Brain microvascular endothelial cell (primary cell): ENCODE measurements around the gene MDM2.

Experiments used
- DNase-seq: peaks from one replicate; pipeline ENCODE4 v3.0.0-alpha.2; 2020
- H3K27ac ChIP-seq: fragments of 250-450 bp; sonication (Bioruptor Pico); 2 replicates; pipeline ENCODE4 v1.5.1; 2020; ENCODE audit warnings: mild to moderate bottlenecking, moderate library complexity
- H3K27me3 ChIP-seq: fragments of 250-450 bp; sonication (Bioruptor Pico); replicated peaks from 2 replicates; pipeline ENCODE4 v1.5.1; 2020; ENCODE audit warnings: mild to moderate bottlenecking
- H3K36me3 ChIP-seq: fragments of 250-450 bp; sonication (Bioruptor Pico); replicated peaks from 2 replicates; pipeline ENCODE4 v1.5.1; 2020; ENCODE audit warnings: mild to moderate bottlenecking
- H3K4me3 ChIP-seq: 2 replicates; pipeline ENCODE4 v1.5.1; 2011; ENCODE audit warnings: low read depth, mild to moderate bottlenecking, control low read depth, low read length, moderate library complexity
- in situ Hi-C: cut with HindIII; loops from 2 replicates; pipeline ENCODE4 v1.10.0; 2017; ENCODE audit warnings: low sequenced_read_pairs, low pct_ligation_motif_present
- TF ChIP-seq, protein P1 (sequence below): IDR thresholded peaks from 2 replicates; pipeline ENCODE4 v1.5.1; 2011; ENCODE audit warnings: low read depth, mild to moderate bottlenecking, moderate library complexity, low read length, control low read depth, inconsistent platforms; ENCODE audit errors: missing control alignments

The MDM2 gene

DNA sequence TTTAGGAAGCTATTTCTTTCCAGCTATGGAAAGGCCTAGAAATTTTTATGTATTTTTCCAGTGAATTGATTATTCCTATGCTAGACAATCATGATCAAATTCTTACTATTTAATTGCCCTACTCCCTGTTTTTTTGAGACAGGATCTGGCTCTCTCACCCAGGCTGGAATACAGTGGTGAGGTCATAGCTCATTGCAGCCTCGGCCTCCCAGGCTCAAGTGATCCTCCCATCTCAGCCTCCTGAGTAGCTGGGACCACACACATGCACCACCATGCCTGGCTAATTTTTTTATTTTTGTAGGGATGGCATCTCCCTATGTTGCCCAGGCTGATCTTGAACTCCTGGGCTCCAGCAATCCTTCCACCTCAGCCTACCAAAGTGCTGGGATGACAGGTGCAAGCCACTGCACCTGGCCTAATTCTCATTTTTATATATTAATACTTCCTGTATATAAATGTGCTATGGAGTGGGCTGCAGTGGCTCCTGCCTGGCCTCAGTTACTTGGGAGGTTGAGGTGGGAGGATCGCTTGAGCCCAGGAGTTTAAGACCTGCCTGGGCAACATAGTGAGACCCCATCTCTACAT lies 16.0 kb upstream of the MDM2 start:
- TF ChIP-seq, protein P1, sequence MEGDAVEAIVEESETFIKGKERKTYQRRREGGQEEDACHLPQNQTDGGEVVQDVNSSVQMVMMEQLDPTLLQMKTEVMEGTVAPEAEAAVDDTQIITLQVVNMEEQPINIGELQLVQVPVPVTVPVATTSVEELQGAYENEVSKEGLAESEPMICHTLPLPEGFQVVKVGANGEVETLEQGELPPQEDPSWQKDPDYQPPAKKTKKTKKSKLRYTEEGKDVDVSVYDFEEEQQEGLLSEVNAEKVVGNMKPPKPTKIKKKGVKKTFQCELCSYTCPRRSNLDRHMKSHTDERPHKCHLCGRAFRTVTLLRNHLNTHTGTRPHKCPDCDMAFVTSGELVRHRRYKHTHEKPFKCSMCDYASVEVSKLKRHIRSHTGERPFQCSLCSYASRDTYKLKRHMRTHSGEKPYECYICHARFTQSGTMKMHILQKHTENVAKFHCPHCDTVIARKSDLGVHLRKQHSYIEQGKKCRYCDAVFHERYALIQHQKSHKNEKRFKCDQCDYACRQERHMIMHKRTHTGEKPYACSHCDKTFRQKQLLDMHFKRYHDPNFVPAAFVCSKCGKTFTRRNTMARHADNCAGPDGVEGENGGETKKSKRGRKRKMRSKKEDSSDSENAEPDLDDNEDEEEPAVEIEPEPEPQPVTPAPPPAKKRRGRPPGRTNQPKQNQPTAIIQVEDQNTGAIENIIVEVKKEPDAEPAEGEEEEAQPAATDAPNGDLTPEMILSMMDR, result no peak
- no peak for DNase-seq
- no peaks in the 10 kb centered on the region for H3K27me3 ChIP-seq

DNA sequence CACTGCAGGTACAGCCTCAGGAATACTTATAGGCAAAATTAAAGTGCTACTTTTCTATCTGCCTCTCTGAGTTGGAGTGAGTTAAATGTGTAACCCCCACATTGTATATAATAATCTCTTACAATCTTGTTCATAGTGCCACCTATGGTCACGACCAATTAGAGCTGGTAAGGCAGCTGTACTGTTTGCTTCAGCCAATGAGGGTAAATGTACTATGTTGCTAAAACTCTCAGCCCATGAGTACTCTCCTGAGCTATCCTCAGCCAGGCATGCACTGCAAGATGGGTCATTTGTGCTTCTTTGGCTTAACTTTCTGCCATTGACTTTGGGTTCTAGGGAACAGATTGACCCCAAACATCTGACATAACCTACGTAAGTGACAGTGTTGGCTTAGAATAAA lies 15.0 kb upstream of the MDM2 start:
- in situ Hi-C loops, result no loop called here
- DNase-seq, result peak; percentile 51
- Histone ChIP-seq H3K4me3 (no peak overlapping the region), H3K27ac (no peak overlapping the region), H3K36me3 (no peaks in the 10 kb centered on the region), H3K27me3 (no peaks in the 10 kb centered on the region)
- TF ChIP-seq, protein P1, result no peak

More for the DNA sequence above, 16.0 kb upstream of the MDM2 start:
- Histone ChIP-seq H3K27ac (no peak overlapping the region), H3K4me3 (no peak overlapping the region), H3K36me3 (no peaks in the 10 kb centered on the region)
- in situ Hi-C loops, result no loop called here

DNA sequence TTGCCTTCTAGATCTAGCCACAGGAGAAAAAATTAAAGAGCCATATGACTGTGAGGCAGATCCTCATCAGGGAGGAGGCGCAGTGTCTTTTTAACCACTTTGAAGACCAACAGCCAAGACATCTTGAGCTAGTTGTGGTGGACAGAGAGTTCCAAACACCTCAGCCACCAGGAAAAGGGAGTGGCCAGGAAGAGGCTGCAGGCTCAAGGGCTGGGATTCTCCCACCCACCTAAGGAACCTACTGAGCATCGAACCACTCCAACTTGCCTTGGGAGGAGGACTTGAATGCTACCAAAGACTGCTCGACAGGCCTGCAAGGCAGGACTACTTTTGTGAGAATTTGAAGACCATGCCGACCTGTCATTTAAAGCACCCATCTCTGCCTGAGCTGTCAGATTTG lies 14.5 kb upstream of the MDM2 start:
- Histone ChIP-seq H3K27me3 (no peaks in the 10 kb centered on the region), H3K4me3 (no peak overlapping the region), H3K27ac (no peak overlapping the region), H3K36me3 (no peaks in the 10 kb centered on the region)
- DNase-seq, result no peak
- TF ChIP-seq, protein P1, result no peak
- in situ Hi-C loops, result no loop called here

DNA sequence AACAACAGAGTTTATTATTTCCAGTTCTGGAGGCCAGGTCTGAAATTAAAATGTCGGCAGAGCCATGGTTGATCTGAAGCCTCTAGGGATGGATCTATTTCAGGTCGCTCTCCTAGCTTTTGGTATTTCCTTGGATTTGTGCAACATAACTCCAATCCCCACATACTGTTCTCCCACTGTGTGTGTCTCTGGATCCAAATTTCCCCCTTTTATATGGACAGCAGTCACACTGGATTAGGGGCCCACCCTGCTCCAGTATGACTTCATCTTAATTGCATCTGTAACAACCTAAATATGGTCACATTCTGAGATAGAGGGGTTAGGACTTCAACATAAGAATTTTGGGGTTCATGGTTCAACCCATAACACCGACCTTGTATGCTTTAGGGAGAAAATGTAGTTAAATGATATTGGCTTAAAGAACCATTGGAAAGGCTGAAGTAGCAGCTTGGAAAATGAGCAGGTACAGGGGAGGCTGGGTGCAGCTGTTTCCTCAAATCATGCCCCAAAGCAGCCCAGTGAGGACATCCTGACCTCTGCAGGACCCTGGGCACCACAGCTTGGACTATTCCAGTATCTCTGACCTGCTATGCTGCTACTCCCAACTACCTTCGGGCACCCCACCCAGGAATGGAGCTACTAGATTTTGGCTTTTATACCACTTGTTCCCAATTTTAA lies 13.9 kb upstream of the MDM2 start:
- no peaks in the 10 kb centered on the region for H3K36me3 ChIP-seq
- no peak for DNase-seq
- H3K27ac ChIP-seq, result no peak overlapping the region
- H3K4me3 ChIP-seq, result no peak overlapping the region
- in situ Hi-C loops, result no loop called here
- H3K27me3 ChIP-seq, result no peaks in the 10 kb centered on the region
- TF ChIP-seq, protein P1, result no peak

DNA sequence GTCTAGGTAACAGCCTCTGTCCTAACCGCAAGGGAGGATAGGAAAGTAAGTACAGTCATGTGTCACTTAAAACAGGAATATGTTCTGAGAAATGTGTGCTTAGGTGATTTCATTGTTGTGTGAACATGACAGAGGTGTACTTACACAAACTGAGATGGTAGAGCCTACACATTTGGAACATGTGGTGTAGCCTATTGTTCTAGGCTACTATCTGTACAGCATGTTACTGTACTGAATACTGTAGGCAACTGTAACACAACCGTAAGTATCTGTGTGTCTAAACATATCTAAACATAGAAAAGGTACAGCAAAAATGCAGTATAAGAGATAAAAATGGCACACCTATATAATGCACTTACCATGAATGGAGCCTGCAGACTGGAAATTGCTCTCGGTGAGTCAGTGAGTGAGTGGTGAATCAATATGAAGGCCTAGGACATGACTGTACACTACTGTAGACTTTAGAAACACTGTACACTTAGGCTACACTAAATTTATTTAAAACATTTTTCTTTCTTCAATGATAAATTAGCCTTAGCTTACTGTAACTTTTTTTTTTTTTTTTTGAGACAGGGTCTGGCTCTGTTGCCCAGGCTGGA lies 13.2 kb upstream of the MDM2 start:
- Histone ChIP-seq H3K4me3 (no peak overlapping the region), H3K36me3 (no peaks in the 10 kb centered on the region), H3K27me3 (no peaks in the 10 kb centered on the region), H3K27ac (no peak overlapping the region)
- in situ Hi-C loops, result no loop called here
- TF ChIP-seq, protein P1, result no peak
- peak; percentile 73 for DNase-seq
